ENCODE results near the gene SEMA4C.
"Not testable (repeated sequence)": the region's sequence is repeated elsewhere in the genome, so short reads cannot be mapped to it uniquely, and the experiment has no call there.

SEMA4C gene

GRCh38 chr2:96864343-96865091 is 5.4 kb downstream of the SEMA4C start:
- no peak overlapping the region for H3K4me3 ChIP-seq (ENCODE audit: low read length)
- TF ChIP-seq, protein P1, sequence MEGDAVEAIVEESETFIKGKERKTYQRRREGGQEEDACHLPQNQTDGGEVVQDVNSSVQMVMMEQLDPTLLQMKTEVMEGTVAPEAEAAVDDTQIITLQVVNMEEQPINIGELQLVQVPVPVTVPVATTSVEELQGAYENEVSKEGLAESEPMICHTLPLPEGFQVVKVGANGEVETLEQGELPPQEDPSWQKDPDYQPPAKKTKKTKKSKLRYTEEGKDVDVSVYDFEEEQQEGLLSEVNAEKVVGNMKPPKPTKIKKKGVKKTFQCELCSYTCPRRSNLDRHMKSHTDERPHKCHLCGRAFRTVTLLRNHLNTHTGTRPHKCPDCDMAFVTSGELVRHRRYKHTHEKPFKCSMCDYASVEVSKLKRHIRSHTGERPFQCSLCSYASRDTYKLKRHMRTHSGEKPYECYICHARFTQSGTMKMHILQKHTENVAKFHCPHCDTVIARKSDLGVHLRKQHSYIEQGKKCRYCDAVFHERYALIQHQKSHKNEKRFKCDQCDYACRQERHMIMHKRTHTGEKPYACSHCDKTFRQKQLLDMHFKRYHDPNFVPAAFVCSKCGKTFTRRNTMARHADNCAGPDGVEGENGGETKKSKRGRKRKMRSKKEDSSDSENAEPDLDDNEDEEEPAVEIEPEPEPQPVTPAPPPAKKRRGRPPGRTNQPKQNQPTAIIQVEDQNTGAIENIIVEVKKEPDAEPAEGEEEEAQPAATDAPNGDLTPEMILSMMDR (conservative IDR thresholded peaks at IDR 0.05; ENCODE audit: low read depth, low read length), result no peak
- DNase-seq (ENCODE audit: low read depth), result no peak

GRCh38 chr2:96863575-96864342 is 6.1 kb downstream of the SEMA4C start:
- no peak for DNase-seq (ENCODE audit: low read depth)
- no peak overlapping the region for H3K4me3 ChIP-seq (ENCODE audit: low read length)
- TF ChIP-seq, protein P1 (conservative IDR thresholded peaks at IDR 0.05; ENCODE audit: low read depth, low read length), result no peak

GRCh38 chr2:96863056-96863455 is 6.8 kb downstream of the SEMA4C start:
- H3K4me3 ChIP-seq (ENCODE audit: low read length); DNase-seq (ENCODE audit: low read depth): not testable (repeated sequence)

DNA sequence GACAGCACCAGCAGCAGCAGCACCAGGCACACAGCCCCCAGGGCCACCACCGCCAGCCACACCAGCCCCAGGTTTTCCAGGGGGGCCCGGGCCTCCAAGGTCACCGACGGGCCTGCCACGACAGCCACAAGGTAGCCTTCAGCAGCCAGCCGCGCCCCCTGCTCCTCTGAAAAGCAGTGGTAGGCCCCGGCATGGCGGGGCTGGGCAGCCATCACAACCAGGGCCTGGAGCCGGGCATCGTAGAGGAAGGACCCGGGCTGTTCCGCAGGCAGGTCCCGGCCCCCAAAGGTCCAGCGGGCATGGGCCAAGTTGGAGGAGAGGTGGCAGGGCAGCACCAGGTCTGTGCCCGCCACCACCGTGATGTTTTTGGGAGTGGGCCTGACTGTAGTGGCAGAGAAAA is 8.8 kb downstream of the SEMA4C start:
- no peak for DNase-seq (ENCODE audit: low read depth)
- TF ChIP-seq, protein P1 (conservative IDR thresholded peaks at IDR 0.05; ENCODE audit: low read depth, low read length), result no peak

DNA sequence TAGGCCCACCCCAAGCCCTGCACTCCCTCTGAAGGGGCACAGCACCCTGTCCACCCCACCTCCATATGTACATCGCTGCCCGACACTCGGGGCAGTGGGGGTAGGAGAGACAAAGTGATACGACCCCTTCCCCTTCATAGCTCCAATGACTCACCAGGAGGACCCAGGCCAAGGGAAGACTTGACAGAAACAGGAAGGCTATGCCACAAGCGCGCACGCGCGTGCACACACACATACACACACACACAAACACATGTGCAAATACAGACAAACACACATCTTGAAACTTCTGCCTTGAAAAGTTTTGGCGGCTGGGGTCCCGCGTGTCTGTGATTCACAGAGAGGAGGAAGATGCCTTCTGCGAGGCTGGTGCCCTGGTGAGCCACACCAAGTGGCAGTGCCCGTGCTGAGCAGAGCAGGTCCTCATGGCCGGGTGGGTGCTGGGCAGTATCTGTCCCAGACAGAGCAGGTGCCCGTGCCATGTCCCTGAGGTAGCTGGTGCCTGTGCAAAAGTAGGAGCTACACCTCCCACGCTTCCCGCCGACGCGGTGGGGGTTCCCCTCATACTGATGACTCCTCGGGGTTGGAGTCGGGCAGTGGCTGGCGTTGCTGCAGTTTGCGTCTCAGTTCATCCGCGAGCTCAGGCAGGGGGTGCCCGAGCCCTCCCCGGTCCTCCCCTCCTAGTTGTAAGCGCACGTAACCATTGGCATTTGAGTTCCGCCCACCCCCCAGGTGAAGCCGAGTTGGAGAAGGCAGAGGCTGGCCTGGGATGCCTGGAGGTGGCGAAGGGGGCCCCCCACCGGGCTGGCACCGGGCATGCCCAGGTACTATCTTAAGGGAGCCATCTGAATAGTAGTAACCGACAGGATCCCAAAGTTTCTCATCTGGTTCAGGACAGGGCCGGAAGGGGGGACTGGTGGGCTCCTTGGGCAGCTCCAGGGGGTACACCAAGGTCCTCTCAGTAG is 9.5 kb downstream of the SEMA4C start:
- TF ChIP-seq, protein P1 (conservative IDR thresholded peaks at IDR 0.05; ENCODE audit: low read depth, low read length), result no peak
- DNase-seq (ENCODE audit: low read depth), result no peak
- no peak overlapping the region for H3K4me3 ChIP-seq (ENCODE audit: low read length)

More for the DNA sequence above, 8.8 kb downstream of the SEMA4C start:
- no peak overlapping the region for H3K4me3 ChIP-seq (ENCODE audit: low read length)

DNA sequence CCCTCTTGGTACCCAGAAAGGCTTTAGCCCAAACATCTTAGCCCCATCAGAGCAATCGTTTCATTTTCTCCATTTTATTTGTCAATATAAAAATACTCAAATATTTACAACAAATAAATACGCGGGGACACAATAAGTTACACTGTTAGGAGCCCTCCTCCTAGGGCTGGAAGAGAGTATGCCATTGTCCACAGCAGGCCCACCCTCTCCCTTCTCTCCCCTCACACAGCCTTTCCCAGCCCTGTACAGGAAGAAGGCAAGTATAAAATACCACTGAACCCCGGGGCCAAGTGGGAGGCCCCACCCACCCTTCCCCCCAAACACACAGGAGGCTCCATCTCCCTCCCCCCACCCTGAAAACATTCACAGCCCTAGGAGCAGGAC is 10.2 kb downstream of the SEMA4C start:
- DNase-seq (ENCODE audit: low read depth), result no peak
- H3K4me3 ChIP-seq (ENCODE audit: low read length), result no peak overlapping the region
- TF ChIP-seq, protein P1 (conservative IDR thresholded peaks at IDR 0.05; ENCODE audit: low read depth, low read length), result no peak

- TF ChIP-seq, protein P1 (conservative IDR thresholded peaks at IDR 0.05; ENCODE audit: low read depth, low read length), result no peak
- H3K4me3 ChIP-seq (ENCODE audit: low read length), result peak overlapping the region; percentile 53
Measured at GRCh38 chr2:96859099-96859649, 10.7 kb downstream of the SEMA4C start.

More at GRCh38 chr2:96859099-96859649, 10.7 kb downstream of the SEMA4C start:
- no peak for DNase-seq (ENCODE audit: low read depth)

All from retinal pigment epithelial cell (primary cell).